Mammary epithelial cell (primary cell): ENCODE results near the gene DDX25.

Experiments used
- EZH2 ChIP-seq: IDR thresholded peaks from 2 replicates; pipeline ENCODE4 v1.6.1; 2012; ENCODE audit warnings: low read length, inconsistent platforms, borderline replicate concordance
- TF ChIP-seq, protein P1 (sequence below), 2 donors: IDR thresholded peaks in 1 of 2; conservative IDR thresholded peaks in 1 of 2; 2 replicates each; pipeline ENCODE4 v1.5.1; 2011 to 2012; ENCODE audit warnings: inconsistent platforms in 2 of 2, low read length in 2 of 2, mild to moderate bottlenecking in 2 of 2, control low read depth in 1 of 2, low read depth in 1 of 2; ENCODE audit not compliant: insufficient read depth in 1 of 2; ENCODE audit errors: extremely low read depth in 1 of 2

DNA sequence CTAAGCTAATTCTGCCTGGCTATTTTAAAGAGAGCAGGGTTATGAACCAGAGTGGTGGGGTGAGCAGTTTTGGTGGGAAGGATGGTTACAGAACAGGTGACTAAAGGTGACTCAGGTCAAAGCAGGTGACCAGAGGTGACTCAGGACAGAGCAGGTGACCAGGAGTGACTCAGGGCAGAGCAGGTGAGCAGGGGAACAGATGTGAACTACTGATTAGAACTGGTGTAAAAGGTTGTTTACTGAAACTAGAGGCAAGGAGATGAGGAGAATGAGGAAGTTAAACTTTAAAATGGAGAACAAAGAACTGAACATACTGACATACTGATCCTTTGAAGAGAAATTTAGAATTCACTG lies 32.2 kb upstream of the DDX25 start:
- TF ChIP-seq, protein P1, sequence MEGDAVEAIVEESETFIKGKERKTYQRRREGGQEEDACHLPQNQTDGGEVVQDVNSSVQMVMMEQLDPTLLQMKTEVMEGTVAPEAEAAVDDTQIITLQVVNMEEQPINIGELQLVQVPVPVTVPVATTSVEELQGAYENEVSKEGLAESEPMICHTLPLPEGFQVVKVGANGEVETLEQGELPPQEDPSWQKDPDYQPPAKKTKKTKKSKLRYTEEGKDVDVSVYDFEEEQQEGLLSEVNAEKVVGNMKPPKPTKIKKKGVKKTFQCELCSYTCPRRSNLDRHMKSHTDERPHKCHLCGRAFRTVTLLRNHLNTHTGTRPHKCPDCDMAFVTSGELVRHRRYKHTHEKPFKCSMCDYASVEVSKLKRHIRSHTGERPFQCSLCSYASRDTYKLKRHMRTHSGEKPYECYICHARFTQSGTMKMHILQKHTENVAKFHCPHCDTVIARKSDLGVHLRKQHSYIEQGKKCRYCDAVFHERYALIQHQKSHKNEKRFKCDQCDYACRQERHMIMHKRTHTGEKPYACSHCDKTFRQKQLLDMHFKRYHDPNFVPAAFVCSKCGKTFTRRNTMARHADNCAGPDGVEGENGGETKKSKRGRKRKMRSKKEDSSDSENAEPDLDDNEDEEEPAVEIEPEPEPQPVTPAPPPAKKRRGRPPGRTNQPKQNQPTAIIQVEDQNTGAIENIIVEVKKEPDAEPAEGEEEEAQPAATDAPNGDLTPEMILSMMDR (conservative IDR thresholded peaks at IDR 0.05 in 1 of 2, IDR thresholded peaks at IDR 0.05 in 1 of 2; ENCODE audit: extremely low read depth in 1 of 2, insufficient read depth in 1 of 2, low read depth in 1 of 2, low read length in 2 of 2) = no peak
- no peak for TF ChIP-seq EZH2
